ENCODE data around the gene FRMD4A.
"Not testable (repeated sequence)": the region's sequence is repeated elsewhere in the genome, so short reads cannot be mapped to it uniquely, and the experiment has no call there.

Gene FRMD4A

DNA sequence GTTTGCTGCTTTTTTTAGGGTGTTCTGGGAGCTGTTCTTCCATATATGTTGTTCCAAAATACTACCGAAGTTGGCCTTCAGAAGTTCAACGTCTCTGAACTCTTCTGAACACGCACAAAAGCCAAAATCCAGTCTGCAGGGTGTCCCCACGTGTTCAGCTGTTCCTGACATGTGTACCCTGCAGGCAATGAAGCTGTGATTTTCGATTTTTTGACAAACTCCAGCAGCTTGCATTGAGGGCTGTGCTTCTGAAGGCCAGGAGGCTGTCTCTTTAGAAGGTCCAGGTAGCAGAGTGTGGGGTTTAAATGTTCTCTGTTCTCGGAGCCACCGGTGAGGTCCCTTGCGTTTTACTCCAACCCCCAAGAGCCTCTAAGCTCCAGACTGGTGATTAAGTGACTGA, 598.9 kb downstream of the FRMD4A start:
- DNase-seq, result no peak

DNA sequence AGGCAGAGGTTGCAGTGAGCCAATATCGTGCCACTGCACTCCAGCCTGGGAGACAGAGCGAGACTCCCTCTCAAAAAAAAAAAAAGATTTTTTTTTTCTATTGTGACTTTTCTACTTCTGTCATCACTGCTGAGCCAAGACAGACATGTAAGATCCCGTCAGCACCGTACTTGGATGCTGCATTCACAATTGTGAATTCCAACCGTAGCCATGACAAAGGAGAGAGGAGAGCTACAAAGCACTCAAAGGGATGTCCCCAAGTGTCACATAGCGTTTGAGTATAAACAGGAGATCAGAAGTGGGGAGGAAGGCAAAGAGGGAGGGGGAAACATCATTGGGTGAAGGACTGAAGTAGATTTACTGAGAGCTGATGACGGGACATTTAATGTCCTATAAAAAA, 599.8 kb downstream of the FRMD4A start:
- no peak for DNase-seq

DNA sequence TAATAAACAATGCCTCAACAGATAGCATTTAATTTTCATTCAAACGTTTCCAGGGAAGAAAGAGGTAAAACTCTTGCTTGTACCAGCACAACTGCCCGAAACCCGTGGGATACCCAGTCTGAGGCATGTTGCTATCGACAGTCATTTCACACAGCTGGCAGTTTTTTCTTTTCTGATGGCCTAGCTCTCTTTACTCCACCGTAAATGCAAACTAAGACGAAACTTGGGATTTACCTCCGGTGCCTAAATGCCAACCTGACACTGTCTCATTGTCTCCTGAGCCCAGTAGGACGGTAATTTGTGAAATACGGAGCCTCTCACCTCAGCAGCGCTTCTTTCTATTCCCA, 600.4 kb downstream of the FRMD4A start:
- no peak for DNase-seq

DNA sequence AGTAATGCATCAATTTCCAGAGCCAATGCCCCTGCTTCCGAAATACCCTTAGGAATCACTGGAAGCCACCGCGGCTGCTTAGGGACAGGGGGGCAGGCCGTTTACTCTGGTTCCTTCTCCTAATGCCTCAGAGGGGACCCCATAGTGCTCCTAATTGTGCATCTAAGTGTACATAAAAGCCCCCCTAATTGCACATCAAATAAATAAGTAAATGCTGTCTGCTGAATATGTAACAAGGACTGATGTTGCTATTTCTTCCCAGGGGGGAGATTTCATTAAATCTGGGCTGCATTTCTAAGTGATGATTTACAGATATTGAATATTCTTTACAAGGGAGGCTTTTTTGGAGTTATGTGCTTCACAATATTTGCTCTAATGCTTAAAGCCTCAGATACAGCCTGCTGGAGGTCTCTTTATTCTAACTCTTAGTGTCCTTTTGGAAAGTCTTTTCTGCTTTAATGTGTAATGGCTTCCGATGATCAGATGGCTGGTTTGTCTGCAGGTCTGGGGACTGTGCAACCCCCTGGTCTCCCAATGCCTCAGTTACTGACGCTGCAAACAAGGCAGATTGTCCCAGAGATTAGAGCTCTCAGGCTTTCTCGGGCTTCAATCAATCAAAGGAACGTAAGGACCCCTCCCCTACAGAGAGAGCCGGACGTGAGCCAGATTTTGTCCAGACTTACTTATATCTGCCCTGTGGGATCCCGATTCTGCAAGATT, 601.0 kb downstream of the FRMD4A start:
- no peak for DNase-seq

DNA sequence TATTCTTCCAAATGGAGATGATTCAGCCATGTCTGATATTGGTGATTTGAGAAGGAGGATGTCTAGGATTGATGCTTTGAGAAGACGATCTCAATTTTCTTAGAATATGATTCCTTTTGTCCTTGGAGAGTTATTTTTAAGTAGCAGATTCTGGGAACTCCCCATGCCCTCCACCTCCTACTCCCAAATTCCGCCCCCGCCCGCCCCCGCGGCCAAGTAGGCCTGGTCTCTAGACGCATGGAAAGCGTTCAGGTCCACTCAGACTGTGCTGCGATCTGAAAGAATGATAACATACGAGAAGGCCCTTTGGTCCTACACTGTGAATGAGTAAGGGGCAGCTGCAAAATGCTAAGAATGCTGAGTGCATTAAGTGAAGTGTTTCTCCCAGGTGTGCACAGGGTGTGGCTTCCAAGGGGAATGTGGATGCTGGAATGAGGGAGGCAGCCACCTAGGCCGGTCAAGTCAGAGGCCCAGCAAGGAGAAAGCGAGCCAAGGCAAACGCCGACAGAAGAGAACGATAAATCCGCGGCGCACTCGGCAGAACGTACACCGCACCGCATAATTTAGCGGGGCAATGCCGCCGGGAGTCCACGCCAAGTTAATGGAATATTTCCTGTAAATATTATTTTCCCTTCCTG, 601.7 kb downstream of the FRMD4A start:
- no peak for DNase-seq

DNA sequence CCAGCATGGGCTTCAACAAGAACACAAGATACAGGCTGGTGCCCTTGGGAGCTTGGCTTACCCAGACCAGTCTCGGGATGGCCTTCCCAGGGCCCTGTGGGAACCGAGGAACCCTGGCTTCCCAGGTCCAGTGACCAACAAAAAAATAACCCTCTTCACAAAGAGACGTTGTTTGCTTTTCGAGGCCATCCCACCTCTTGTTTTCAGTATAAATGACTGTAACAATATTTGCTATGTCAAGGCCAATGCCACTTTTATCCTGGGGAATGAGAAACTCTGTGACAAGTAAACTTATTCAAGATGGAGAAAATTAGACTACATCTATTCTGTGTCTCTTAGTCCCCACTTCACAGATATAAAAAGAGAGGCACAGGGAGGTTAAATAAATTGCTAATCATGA, 605.1 kb downstream of the FRMD4A start:
- DNase-seq, result no peak

DNA sequence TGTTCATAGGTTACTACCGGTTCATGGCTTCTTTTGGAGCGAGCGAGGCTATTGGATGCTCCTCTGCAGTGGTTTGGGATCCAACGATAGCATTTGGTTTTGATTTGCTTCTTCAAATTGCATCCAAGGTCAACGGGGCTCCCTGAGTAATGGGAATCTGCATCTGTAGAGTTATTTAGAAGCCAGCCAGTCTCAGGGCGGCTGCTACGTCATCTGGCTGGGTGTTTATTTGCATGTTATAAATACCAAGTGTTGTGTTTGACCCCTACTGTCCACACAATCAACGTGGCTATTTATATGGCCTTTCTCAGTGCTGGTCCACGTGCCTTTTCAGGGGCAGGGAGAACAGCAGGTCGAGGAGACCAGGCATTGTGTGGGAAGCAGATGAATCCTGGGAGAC, 606.2 kb downstream of the FRMD4A start:
- DNase-seq, result no peak

DNA sequence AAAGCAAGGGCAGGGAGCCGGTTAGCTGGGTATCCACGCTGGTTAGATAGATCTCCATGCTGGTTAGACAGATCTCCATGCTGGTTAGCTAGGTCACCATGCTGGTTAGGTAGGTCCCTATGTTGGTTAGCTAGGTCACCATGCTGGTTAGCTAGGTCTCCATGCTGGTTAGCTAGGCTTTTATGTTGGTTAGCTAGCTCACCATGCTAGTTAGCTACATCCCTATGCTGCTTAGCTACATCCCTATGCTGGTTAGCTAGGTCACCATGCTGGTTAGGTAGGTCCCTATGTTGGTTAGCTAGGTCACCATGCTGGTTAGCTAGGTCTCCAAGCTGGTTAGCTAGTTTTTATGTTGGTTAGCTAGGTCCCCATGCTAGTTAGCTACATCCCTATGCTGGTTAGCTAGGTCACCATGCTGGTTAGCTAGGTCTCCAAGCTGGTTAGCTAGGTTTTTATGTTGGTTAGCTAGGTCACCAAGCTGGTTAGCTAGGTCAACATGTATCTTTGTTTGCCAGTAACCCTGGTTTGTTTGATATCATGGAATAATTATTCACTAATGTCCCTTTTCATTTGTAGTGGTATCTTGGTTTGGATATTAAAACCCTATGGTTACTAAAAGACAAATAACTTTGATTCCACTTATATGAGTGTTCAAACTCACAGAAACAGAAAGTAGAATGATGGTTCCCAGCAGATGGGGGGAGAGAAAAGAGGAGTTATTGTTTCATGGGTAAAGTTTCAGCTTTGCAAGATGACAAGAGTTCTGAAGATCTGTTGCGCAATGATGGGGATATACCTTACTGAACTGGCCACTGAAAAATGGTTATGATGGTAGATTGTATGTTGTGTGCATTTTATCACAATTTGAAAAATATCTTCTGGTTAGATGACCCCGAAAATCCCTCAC, 607.7 kb downstream of the FRMD4A start:
- DNase-seq, result no peak

DNA sequence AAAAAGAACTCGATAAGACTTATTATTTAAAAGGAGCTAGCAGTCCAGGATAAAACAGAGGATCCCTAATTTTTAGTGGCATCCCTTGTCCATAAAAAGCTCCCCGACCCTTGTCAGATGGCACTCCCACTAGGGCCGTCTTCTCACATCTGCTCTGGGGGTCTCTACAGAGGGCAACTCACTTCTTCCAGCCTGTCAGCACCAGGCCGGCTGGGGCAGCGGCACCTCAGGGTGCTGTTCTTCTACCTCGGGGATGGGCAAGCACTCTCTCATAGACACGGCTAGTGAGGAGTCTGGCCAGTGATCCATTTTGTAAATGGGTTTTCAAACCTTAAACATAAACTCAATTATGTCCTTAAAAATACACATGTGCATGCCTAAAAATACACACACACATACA, 609.2 kb downstream of the FRMD4A start:
- no peak for DNase-seq

DNA sequence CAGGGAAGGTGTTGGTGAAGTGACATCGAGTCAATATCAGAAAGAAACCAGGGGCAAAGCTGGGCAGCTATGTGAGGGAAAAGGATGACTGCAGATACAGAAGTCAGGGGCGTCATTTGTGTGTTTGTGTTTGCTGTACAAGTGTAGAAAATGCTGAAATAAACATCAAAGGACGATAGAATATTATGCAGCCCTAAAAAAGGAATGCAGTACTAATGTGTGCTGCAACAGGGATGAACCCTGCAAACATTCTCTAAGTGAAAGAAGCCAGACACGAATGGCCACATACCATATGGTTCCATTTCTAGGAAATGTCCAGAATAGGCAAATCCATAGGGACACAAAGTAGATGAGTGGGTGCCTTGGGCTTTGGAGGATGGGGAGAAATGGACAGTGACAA, 610.0 kb downstream of the FRMD4A start:
- no peak for DNase-seq

DNA sequence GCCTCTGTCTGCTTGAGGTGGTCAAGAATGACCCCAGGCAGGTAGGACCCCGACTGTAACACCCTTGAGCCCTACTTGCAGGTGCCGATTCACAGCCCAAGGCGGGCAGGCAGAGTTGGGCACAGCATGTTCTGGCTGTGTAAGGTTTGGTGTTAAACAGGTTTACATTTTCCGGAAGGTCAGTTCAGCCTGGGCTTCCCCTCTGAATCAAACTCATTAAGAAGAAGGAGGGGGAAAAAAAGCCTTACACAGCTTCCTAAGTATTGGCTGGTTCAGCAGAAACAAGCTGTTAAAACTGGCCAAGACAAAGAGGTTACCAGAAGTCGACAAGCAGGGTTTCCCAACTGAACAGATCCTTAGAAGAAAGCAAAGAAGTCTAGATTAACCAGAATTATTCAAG, 611.3 kb downstream of the FRMD4A start:
- DNase-seq, result no peak

DNA sequence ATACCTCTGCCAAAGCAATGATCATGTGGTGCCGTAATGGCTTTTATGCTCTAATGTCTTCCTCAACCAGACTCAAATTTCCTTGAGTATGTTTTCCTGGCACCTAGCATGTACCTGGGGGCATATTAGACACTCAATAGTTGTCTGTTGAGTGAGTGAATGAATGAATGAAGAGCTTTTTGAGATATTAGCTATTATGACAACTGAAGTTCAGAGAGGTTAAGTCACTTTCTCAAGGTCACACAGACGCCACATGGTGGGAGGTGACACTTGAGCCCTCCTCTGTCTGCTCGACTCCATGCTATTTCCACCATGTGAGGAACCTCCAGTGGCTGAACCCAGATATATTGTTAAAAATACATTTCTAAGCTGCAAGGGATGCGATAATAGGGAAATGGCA, 611.9 kb downstream of the FRMD4A start:
- DNase-seq, result no peak

DNA sequence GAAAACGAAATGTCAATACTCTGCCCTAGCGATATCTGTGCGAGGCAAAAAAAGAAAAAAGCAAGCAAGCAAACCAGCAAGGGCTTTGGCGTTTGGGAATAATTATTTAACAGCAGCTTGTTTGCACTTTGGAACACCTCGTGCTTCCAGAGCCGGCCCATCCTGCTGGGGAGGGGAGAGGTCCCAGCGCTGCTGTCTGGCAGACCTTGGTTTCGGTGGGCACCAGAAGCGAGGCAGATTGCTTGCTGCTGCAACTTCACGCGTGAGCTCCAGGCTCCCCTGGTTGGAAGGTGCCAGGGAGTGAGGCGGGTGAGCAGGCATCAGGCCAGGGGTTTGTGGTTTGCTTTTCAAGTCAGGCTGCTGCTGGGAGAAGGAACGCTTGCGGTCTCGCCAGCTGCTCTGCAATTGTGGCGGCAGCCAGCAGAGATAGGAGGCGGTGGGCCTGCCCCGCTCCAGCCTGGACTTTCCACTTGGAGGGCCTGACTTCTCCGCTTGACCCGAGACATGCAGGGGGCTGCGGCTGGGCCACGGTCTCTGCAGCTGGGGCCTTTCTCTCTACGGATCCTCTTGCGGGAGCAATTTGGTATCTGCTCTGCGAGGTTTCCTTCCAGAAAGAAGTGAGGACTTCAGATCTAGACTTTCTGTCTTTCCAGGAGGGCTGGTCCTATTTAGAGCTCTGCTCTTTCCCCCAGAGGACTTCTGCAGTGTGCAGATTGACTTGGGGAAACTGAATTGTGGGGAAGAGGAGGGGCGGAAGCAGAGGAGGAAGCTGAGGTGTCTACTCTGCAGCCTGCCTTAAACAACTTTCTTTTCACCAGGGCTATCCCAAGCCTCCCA, 612.6 kb downstream of the FRMD4A start:
- no peak for DNase-seq

DNA sequence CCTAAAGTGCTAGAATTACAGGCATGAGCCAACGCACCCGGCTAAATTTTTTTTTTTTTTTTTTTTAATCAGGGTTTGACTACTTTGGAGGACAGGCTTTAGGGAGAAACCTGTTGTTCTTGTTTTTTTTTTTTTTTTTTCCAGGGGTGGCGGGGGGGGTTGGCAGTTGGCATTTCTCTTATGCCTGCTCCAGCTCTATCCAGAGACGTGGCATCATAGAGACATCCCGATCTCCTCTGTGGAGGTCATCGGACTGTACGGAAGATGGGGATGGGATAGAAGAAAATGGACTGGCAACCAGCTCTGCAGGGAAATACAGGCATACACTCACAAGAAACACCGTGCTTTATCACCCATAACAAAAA, 613.2 kb downstream of the FRMD4A start:
- DNase-seq, result no peak

DNA sequence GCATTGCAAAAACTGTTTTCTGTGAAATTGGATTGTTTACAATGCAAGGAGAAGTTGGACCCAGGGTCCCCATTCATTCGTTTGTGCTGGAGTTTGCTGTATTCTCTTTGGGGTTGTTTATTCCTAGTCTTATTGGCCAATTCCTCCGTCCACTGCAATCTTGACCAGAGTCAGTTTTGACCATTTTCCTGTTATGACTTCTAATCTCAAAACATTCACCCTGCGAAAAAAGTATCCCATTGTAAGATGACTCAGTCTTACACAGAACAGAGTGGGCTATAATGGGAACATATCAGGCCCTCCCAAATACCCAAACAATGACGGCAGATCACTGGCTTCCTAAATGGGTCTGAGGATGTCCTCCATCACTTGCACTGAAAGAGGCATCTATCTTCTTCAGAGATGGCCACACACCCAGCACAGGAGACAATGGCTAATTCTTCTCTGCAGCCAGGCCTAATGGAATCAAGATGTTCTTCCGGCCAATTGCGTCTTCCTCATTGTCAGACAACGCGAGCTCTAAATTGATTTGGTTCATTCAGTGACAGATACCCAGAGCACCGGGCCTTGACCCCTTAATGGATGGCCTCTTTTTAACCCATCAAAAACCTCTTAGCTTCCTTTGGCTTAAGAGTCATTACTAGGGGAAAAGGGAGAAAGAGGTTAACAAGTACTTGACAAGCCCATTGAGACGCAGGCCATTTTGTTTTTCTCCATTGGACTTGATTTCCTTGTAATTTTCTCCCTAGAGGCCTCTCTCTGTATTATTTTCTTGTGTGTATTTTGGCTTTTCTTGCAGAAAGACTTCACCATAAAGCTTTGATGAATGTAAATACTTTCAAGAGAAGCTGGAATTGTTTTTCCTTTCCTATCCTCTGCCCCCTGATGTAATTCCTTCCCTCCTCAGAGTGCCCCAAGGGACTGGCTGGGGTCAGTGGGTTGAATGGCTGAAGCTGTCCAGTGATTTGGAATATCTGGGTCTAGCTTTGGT, 614.3 kb downstream of the FRMD4A start:
- peak; percentile 60 for DNase-seq

DNA sequence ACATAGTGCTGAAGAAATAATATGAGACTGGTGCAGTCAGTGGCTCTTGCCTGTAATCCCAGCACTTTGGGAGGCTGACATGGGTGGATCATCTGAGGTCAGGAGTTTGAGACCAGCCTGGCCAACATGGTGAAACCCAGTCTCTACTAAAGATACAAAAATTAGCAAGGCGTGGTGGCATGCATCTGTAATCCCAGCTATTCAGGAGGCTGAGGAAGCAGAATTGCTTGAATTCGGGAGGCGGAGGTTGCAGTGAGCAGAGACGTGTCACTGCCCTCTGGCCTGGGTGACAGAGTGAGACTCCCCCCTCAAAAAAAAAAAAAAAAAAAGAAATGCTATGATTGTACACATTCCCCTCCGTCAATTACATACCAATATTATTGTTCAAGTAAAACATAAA, 615.1 kb downstream of the FRMD4A start:
- not testable (repeated sequence) for DNase-seq

DNA sequence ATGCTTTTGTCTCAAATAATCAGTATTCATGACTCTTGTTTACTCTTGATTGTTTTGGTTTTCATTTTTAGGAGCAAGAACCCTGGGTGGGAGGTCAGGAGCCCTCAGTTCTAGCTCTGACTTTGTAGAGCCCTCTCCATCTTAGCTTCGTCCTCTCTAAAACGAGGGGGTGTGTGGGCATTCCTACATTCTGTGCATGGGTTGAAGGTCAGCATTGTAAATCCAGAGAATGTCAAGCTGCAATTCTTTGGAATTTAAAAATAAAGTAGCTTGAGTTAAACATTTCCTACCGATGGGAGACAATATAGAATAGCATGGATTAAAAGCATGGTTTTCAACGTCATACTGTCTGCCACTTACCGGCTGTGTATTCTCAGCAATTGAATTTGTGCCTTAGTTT, 615.6 kb downstream of the FRMD4A start:
- no peak for DNase-seq

DNA sequence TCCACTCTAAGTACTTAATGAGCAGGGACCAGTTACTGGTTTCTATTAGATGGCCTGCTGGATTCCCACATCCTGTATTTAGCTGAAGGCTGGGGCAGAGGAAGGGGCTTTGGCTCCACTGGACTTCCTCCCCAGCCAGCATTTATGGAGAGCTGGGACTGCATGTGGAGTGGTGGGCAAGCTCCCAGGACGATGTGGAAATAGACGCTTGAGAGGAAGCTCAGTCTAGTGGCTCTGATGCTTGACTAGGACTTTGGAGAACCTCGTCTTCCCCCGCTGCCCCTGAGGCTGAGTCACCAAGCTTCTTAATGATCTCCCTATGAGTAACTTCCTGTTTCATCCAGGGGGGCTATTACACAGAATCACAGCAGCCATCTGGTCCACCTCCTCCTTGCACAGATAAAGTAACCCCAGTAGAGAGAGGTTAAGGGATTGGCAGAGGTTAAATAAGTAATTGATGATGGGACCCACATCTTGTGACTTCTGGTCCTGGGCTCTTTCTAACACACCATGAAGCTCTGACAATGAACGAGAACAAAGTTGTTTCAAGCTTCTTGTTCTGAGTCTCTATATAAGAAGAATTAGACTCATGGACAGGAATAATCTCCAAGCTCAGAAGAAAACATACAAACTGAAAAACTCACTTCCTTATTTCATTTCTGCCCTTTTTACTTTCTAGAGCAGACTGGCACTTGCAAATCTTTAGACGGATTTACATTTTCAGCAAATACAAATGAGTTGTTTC, 617.7 kb downstream of the FRMD4A start:
- DNase-seq, result no peak

DNA sequence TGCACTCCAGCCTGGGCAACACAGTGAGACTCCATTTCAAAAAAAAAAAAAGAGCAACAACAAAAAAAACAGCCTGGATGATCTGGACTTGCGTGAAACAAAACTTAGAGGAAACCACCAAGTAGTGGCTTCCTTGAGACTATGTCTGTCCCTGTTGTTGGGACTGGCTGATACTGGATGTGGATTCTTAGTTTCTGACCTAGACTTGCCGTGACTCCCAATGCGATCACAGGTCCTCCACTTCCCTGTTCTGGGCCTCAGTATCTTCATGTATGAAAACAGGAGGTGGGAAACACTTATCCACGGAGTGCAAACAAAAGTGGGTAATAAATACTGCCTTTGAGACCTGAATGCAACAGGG, 618.3 kb downstream of the FRMD4A start:
- DNase-seq, result no peak

DNA sequence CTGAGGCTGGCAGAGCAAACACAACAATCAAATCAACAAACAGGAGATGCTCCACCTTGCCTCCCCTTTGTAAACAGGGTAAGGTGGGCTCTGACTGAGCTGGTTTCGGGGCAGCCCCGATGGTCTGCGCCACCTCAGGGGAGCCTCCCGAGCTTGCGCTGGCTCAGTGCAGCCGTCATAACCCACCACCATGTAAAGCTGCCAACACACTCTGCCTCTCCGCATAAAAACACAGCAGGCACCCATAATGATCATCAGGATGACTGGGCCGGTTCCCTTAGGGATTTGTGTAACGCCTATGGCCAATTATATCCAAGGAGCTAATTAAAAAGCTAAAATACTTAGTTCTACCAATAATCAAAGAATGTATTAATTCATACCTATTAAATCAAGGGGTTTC, 619.4 kb downstream of the FRMD4A start:
- DNase-seq, result no peak

DNA sequence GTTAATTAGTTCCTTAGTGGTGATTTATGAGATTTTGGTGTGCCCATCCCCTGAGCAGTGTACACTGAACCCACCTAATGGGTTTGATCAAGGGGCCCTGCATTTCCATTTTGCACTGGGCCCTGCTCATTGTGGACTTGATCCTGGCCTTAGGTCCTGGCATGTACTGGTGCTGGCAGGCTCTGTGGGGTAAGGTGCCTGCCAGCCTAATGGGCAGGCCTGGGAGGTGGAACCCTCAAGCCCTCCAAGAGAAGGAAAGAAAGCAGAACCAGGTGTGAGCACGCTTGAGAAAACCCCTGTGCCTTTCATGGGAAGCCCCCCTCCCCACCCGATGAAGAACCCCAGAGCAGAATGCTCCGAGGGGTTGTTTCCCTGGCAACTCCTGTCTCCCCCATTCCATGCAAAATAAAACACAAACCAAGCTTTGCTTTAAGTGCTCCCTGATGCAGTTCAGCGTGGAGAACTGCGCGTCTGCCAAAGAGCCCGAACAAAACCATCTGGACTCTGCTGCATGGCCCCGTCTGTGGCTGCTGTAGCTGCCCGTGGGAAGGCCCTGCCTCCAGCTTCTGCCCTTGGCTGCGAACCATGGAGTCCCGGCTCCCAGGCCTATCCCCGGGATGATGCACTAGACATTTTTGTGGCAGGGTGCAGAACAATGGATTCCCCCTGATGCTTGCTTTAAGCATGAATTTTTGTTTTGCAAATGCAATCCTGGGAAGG, 620.6 kb downstream of the FRMD4A start:
- DNase-seq, result no peak

All from NCI-H2227 treated with DMSO at 0.1 percent for 48 hours (cell line).